ENCODE measurements around the gene LYSMD3.

LYSMD3 gene

DNA sequence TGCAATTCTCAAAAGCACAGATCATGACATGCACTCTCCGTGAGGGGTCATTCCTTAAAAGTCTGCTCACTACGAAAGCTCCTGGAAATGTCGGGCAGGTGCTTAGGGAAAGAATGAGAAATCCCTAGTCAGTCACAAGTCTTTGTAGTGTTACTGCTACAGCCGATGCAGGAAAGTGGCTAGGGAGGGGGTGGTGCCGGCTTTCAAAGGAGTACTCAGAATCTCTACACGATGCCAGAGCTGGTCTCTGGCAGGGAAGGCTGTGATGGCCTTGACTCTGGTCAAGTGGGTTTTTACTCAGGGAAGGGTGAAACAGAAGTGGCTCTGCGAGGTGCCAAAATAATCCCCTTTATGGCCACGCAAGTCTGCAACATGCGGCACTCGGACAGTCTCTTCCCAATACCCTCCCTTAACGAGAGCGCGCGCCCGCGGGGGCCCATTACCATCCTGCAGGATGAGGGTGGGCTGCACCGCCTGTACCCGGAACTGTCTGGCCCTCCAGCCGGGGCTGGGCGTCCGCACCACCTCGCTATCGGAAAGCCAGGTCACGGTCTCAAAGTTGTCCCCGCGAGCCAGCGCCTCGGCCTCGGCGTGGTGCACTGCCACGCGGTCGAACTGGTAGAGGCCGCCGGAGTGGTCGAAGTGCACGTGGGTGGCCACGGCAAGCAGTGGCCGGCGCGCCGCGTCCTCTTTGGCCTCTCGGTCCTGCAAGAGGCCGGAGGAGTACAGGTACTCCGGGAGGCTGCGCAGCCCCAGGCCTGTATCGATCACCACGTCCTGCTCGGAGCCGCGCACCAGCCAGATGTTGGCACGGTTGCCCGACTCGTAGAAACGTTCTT lies 55.8 kb downstream of the LYSMD3 start:
- TF ChIP-seq, protein P1, sequence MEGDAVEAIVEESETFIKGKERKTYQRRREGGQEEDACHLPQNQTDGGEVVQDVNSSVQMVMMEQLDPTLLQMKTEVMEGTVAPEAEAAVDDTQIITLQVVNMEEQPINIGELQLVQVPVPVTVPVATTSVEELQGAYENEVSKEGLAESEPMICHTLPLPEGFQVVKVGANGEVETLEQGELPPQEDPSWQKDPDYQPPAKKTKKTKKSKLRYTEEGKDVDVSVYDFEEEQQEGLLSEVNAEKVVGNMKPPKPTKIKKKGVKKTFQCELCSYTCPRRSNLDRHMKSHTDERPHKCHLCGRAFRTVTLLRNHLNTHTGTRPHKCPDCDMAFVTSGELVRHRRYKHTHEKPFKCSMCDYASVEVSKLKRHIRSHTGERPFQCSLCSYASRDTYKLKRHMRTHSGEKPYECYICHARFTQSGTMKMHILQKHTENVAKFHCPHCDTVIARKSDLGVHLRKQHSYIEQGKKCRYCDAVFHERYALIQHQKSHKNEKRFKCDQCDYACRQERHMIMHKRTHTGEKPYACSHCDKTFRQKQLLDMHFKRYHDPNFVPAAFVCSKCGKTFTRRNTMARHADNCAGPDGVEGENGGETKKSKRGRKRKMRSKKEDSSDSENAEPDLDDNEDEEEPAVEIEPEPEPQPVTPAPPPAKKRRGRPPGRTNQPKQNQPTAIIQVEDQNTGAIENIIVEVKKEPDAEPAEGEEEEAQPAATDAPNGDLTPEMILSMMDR (IDR thresholded peaks at IDR 0.05), result no peak

- TF ChIP-seq, protein P1 (IDR thresholded peaks at IDR 0.05), result no peak
Observed at GRCh38 chr5:90472783-90473395, 56.5 kb downstream of the LYSMD3 start.

Data from LNCAP (cell line).